ENCODE data around the gene STMP1. TPM values are rescaled to one million over a fixed set of nuclear protein-coding genes. Genes with fewer than 3 reads are reported as not detected.
A peak's percentile ranks its signal among the peaks of the same experiment; 100 is the strongest.
"Not testable (repeated sequence)": the region's sequence is repeated elsewhere in the genome, so short reads cannot be mapped to it uniquely, and the experiment has no call there.

STMP1 gene
- total RNA-seq, 1 experiment from 2014 or later, result 15.0 TPM

DNA sequence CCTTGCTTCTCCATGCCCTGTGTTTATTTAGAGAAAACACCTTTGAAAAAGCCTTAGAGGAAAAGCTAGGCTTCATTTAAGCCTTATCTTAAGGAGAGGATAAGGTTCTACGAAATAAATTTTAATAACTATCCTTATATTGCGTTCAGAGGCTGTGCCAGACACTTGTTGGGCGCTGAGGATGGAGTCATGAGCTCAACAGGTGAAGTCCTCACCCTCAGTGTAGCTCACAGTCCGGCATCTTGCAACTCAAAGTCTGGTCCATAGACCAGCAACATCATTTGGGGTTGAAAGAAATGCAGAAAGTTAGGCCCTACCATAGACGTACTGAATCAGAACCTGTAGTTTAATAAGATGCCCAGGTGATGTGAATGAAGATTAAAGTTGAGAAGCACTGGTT, 3.8 kb upstream of the STMP1 start:
- Histone ChIP-seq H3K4me3 (no peak overlapping the region), H3K27me3 (no peaks in the 10 kb centered on the region), H3K36me3 (no peaks in the 10 kb centered on the region), H3K9me3 (no peaks in the 10 kb centered on the region)
- DNase-seq, result no peak

DNA sequence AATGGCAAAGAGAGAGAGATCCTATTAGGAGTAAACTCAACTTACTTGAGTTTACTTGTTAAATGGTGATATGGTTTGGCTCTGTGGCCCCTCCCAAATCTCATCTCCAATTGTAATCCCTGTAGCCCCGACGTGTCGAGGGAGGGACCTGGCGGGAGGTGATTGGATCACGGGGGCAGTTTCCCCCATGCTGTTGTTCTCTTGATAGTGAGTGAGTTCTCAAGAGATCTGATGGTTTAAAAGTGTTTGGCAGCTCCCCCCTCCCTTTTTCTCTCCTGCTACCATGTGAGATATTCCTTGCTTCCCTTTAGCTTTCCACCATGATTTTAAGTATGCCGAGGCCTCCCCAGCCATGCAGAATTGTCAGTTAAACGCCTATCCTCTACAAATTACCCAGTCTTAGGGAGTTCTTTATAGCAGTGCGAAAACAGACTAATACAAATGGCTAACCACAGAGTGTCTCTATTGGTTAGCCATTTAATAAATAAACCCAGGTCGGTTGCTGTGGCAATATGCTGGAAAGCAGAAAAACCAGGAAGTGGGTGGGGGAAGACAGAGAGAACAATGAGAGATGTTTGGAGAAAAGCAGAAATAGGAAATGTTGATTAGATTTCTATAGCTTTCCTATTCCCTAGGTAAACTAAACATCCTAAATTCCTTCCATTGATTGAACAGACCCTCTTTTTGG, 3.0 kb upstream of the STMP1 start:
- Histone ChIP-seq H3K27me3 (no peaks in the 10 kb centered on the region), H3K36me3 (no peaks in the 10 kb centered on the region), H3K4me3 (no peak overlapping the region), H3K9me3 (no peaks in the 10 kb centered on the region)
- no peak for DNase-seq

DNA sequence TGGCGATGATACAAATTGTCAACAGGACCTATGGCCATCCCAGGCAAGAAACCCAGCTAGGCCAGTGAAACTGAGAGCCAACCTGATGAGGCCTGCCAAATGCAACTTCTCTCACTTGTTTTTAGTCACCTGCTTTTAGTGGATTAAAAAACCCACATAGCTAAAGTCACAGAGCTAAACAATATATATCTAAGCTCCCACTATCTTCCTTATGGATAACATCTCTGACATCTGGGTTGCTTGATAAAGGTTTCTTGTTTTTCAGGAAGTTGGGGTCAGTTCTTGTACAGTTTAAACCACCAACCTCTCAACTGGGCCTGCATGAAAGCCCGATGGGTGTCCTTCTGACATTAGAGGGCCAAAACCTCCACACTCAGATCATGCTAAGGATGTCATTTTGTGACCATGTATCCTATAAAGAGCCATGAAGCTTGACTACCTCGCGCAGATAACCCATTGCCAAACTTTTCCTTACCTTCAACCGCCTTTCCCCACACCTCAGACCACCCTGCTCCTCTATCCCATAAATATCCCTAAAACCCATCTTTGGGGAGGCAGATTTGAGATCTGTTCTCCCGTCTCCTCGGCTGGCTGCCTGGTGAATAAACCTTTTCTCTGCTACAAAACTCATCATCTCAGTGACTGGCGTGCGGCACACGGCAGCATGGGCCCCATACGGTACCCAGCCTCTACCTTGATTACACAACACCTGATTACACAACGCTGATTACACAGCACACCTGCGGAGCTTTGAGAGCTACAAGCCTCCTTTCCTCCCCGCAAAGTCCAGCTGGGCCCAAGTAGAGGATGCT, 797 bp upstream of the STMP1 start:
- H3K9me3 ChIP-seq, result no peaks in the 10 kb centered on the region
- peak overlapping the region; percentile 91 for H3K4me3 ChIP-seq
- no peaks in the 10 kb centered on the region for H3K36me3 ChIP-seq
- H3K27me3 ChIP-seq, result no peaks in the 10 kb centered on the region
- no peak for DNase-seq

DNA sequence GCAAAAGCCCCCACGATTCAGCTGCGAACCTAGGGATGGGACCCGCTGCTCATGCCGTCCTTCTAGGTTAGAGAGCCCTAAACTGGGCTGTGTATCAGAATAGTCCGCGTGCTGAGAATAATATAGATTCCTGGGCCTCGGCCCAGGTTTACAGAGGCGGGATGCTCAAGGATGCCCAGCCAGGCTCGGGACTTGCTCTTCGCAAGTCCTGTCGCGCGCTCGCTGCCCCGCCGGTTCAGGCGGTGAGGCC, 266 bp upstream of the STMP1 start:
- no peaks in the 10 kb centered on the region for H3K36me3 ChIP-seq
- peak overlapping the region; percentile 91 for H3K4me3 ChIP-seq
- no peak for DNase-seq
- no peaks in the 10 kb centered on the region for H3K9me3 ChIP-seq
- no peaks in the 10 kb centered on the region for H3K27me3 ChIP-seq

DNA sequence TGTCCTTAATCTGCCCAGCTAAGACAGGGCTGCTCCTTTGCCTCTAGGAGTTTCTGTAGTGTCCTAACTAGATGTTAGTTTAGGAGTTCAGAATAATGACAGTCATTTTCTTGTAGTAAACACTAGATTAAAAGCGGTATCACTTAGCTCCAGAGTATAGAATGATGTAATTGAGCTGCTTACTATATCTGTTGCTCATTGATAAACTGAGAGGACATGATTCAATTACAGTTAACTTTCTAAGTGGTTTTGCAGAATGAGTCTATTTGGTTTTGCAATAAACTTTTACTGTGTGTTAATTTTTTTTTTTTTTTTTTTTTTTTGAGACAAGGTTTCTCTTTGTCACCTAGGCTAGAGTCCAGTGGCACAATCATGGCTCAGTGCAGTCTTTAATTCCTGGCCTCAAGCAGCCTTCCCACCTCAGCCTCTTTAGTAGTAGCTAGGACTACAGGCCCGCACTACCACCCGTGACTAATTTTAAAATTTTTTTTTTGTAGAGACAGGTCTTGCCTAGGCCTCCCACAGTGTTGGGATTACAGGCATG, 1.8 kb downstream of the STMP1 start:
- DNase-seq, result no peak
- no peaks in the 10 kb centered on the region for H3K27me3 ChIP-seq
- H3K4me3 ChIP-seq, result no peak overlapping the region; the same call in 1 of the 2 replicates
- H3K36me3 ChIP-seq, result no peaks in the 10 kb centered on the region
- H3K9me3 ChIP-seq, result no peaks in the 10 kb centered on the region

DNA sequence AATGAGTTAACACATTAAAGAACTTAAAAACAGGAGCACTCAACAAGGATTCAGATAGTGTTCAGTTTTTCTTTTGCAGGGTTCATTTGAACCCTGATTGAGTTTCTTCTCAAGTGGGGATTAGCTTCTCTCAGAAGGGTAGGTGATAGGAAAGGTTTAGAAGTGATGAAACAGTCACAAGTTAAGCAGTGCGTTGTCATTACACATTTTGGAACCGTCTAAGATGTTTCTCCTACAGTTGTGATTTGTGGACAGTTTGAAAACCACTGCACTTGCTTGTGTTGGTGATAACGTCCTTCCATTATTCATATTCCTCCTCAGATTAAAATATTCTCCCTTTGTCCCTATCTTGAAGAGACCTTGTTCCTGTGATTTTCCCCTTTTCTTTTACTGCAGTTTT, 2.7 kb downstream of the STMP1 start:
- Histone ChIP-seq H3K27me3 (no peaks in the 10 kb centered on the region), H3K36me3 (no peaks in the 10 kb centered on the region), H3K9me3 (no peaks in the 10 kb centered on the region), H3K4me3 (no peak overlapping the region)
- DNase-seq, result no peak

DNA sequence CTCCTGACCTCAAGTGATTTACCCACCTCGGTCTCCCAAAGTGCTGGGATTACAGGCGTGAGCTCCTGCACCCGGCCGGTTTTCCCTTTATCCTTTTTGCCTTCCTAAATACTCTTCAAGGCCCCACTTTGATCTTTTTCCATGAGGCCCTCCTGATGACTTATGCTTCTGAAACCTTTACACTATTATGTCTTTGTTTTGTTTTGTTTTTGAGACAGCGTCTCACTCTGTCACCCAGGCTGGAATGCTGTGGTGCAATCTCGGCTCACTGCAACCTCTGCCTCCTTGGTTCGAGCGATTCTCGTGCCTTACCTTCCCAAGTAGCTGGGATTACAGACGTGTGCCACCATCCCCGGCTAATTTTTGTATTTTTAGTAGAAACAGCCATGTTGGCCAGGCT, 3.8 kb downstream of the STMP1 start:
- Histone ChIP-seq H3K27me3 (no peaks in the 10 kb centered on the region), H3K4me3 (no peak overlapping the region), H3K9me3 (no peaks in the 10 kb centered on the region), H3K36me3 (no peaks in the 10 kb centered on the region)
- no peak for DNase-seq

DNA sequence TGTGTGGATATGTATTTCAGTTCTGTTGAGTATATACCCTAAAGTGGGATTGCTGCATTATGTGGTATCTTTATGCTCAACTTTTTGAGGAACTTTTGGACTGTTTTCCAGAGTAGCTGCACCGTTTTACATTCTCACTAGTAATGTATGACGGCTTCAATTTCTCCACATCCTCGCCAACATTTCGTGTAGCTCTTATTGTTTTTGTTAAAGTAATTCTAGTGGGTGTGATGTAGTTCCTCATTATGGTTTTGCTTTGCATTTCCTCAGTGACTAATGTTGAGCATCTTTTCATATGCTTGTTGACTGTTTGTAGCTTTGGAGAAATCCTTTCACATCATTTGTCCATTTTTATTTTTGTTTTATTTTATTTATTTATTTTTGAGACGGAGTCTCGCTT, 4.5 kb downstream of the STMP1 start:
- no peak overlapping the region for H3K4me3 ChIP-seq
- no peak for DNase-seq
- H3K27me3 ChIP-seq, result no peaks in the 10 kb centered on the region
- no peaks in the 10 kb centered on the region for H3K36me3 ChIP-seq
- no peaks in the 10 kb centered on the region for H3K9me3 ChIP-seq

DNA sequence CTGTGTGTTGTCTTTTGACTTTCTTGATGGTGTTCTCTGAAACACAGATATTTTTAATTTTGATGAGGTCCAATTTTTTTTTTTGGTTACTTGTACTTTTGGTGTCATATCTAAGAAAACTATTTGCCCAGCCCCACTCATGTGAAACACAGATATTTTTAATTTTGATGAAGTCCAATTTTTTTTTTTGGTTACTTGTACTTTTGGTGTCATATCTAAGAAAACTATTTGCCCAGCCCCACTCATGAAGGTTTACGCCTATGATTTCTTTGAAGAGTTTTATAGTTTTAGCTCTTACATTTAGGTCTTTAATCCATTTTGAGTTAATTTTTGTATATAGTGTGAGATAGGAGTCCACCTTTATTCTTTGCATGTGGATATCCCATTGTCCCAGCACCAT, 5.3 kb downstream of the STMP1 start:
- not testable (repeated sequence) for H3K36me3 ChIP-seq, H3K27me3 ChIP-seq, DNase-seq, H3K4me3 ChIP-seq, H3K9me3 ChIP-seq

DNA sequence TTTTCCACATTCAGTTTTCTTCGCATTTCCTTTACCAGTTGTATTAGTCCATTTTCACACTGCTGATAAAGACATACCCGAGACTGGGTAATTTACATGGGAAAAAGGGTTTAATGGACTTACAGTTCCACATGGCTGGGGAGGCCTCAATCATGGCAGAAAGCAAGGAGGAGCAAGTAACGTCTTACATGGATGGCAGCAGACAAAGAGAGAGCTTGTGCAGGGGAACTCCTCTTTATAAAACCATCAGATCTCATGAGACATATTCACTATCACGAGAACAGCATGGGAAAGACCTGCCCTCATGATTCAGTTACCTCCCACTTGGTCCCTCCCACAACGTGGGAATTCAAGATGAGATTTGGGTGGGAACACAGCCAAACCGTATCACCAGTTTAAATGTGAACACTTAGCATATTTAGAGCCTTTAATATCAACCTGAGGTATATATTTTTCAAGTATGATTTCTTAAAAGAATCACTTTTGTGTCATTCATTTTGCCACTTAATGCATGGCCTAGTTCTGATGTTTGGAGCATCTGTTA, 6.6 kb downstream of the STMP1 start:
- DNase-seq, H3K9me3 ChIP-seq, H3K36me3 ChIP-seq: not testable (repeated sequence)

DNA sequence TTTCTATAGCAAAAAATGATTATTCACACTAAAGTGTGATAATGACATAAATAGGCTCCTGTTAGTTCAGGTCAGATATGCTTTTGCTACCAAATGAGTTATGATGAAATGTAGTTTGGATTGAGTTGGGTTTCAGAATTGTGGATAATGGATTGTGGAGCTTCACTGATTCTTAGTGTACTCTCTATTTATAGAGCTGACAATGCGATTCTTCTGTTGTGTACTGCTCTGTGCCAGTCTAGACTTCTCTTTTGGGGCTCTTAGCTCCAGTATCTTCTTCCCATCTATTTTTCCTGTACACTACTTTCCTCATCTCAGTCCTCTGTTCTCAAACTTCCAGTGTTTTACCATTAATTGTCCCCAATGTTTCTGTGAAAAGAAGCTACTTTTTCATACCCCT, 7.5 kb downstream of the STMP1 start:
- Histone ChIP-seq H3K4me3 (no peak overlapping the region), H3K9me3 (no peaks in the 10 kb centered on the region), H3K27me3 (no peaks in the 10 kb centered on the region), H3K36me3 (peaks cover 8% of the 10 kb centered on the region)
- no peak for DNase-seq

More for the DNA sequence above, 6.6 kb downstream of the STMP1 start:
- H3K27me3 ChIP-seq, H3K4me3 ChIP-seq: not testable (repeated sequence)

DNA sequence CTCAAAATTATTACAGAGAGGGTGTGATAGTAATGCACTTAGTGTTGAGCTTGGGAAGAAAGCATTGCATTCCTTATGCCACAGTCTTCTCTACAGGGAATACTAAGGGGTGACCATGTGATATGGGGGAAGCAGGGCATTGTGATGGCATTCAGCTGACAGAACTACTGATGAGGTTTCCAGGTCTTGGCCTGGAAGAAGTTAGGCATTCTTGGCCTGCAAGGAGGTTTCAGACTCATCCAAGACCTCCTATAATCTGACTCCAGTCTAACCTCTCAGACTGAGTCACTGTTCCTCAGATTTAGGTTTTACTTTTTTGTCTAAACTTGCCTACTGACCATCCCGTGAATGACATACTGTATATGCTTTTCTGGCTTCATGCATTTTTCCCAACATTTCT, 7.9 kb downstream of the STMP1 start:
- Histone ChIP-seq H3K4me3 (no peak overlapping the region), H3K27me3 (no peaks in the 10 kb centered on the region), H3K9me3 (no peaks in the 10 kb centered on the region), H3K36me3 (peaks cover 9% of the 10 kb centered on the region)
- peak; percentile 66 for DNase-seq

DNA sequence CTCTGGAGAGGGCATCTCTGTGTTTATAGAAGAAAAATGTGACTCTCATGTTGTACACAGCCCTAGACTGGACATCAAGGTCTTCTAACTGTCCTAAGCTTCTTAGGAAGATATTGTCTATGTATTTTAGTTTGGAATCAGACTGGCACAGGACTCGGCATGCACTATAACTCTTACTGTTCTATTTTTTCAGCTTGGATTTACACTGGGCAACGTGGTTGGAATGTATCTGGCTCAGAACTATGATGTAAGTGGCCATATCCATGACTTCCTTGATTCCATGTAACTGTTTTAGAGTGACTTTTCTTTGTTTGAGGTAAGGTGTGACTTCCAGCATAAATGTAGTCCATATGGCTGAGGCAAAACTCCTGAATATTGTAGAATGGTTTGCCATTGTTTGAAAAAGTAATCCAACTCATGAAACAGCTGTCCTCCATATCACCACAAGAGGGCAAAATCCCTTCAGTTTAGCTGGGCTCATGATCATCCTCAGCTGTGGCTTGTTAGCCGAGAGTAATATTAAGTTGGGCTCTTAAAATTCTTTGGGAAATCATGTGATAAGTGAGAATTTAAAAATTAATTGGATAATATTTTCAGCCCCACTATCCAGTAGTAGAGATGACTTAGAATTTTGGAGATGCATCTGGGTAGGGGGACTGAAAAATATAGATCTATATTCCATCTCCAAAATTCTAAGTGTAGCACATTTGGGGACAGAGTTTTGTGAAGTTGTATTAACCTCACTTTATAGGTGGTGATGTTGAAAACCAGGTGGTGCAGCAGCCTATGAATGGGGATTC, 10.4 kb downstream of the STMP1 start:
- Histone ChIP-seq H3K27me3 (no peaks in the 10 kb centered on the region), H3K4me3 (no peak overlapping the region), H3K9me3 (no peaks in the 10 kb centered on the region), H3K36me3 (peaks cover 9% of the 10 kb centered on the region)
- DNase-seq, result no peak

DNA sequence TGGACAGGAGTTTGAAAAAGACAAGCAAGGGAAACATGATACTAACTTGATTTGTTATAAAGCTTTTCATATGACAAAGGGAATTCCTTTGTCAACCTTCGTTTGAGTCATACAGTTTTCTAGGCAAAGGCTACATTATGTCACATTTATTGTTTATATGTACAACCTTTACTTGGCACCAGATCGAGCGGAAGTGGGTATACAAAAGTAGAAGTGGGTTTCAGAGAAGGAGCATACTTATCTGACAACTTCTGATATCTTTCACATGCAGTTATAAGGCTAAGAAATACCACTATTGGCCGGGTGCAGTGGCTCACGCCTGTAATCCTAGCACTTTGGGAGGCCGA, 11.0 kb downstream of the STMP1 start:
- Histone ChIP-seq H3K4me3 (no peak overlapping the region), H3K9me3 (no peaks in the 10 kb centered on the region), H3K27me3 (no peaks in the 10 kb centered on the region), H3K36me3 (peaks cover 9% of the 10 kb centered on the region)
- DNase-seq, result peak; percentile 23

DNA sequence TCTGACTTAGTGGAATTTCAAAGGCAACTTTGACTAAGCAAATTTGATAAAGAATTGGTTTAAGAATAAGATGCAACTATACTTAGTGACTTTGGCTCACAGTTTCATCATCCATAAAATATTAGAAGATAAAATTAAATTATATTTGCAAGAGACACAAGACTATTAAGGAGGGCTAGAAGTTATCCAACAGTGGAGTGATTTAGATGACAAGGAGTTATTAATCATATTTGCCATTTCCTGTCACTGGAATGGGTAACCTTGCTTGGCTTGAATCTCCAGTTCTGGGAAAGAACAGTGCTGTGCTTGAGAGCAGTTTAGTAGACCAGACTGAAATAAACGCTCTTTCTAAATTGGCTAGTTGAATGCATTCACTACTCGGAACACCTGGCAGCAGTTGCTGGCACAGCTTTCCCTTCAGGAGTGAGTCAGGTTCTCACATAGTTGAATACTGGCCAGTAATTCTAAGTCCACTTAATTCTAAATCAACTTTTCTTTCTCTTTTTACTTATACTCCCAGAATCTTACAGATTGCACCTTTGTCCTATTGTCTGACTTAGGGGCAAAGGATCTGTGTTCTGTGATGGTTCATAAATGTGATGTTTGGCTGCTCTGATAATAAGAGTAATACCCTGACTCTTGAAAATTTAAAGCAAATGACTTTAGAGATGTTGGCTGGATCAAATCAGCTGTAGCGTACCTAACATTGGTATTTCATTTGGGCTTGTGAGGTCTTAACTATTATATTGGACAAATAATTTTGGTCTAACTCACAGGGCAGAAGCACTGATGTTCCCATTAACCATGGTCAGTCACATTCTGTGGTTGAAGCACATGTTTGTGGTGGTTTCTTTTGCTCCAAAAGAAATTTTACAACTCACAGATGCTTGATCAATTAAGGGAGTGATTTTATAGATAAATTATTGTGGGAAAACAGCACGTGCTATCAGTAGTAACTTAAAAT, 16.6 kb downstream of the STMP1 start:
- H3K4me3 ChIP-seq, result no peak overlapping the region
- H3K36me3 ChIP-seq, result peaks cover 7% of the 10 kb centered on the region
- no peaks in the 10 kb centered on the region for H3K27me3 ChIP-seq
- DNase-seq, result peak; percentile 64
- no peaks in the 10 kb centered on the region for H3K9me3 ChIP-seq

DNA sequence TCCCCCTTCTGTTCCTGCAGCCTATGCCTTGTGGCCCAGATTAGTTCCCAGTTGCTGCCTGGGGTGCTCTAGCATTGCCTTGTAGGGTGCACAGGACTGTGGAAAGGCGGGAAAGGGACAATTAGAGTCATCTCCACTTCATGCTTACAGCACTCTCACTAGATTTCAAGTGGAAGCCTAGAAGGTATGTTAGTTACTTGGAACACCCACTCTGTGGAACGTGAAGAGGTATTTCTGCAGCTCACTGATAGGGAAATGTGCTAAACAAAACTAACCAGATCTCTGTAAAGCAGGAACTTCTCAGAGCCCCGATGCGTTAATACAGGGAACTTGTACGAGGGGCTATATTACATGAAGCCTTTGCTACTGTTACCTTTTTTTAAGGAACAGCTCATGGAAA, 19.4 kb downstream of the STMP1 start:
- H3K4me3 ChIP-seq, result no peak overlapping the region
- H3K9me3 ChIP-seq, result no peaks in the 10 kb centered on the region
- H3K36me3 ChIP-seq, result no peaks in the 10 kb centered on the region
- no peaks in the 10 kb centered on the region for H3K27me3 ChIP-seq
- no peak for DNase-seq
